GM12873 (cell line): ENCODE measurements around the gene ACP6.

Experiments
- CTCF ChIP-seq: IDR thresholded peaks from 2 replicates; pipeline ENCODE4 v1.5.1; 2012; ENCODE audit warnings: low read depth, mild to moderate bottlenecking, moderate library complexity, low read length, control low read depth; ENCODE audit not compliant: insufficient read depth; ENCODE audit errors: missing control alignments

The ACP6 gene

GRCh38 chr1:147664206-147664605 is 6.1 kb downstream of the ACP6 start:
- TF ChIP-seq CTCF, result no peak

- no peak for TF ChIP-seq CTCF
These were observed 15.8 kb downstream of the ACP6 start for GRCh38 chr1:147654511-147654910.

GRCh38 chr1:147652306-147652705 is 18.0 kb downstream of the ACP6 start:
- no peak for TF ChIP-seq CTCF

- no peak for TF ChIP-seq CTCF
These were observed 18.9 kb downstream of the ACP6 start for GRCh38 chr1:147651466-147651865.

GRCh38 chr1:147648933-147649332 is 21.4 kb downstream of the ACP6 start:
- TF ChIP-seq CTCF, result no peak

- no peak for TF ChIP-seq CTCF
These were observed 22.3 kb downstream of the ACP6 start for GRCh38 chr1:147647796-147648633.

GRCh38 chr1:147643974-147644373 is 26.4 kb downstream of the ACP6 start:
- no peak for TF ChIP-seq CTCF
